Activated CD4-positive, alpha-beta memory T cell treated with anti-CD3 and anti-CD28 coated beads, Interleukin-2, amount 10 ng/mL, durations not matched to agents 7 days and 5 days (primary cell): ENCODE data around the gene CHST8. TPM values are rescaled to one million over a fixed set of nuclear protein-coding genes. Genes with fewer than 3 reads are reported as not detected.

Experiments used
- CTCF ChIA-PET: fragments of 350-600 bp; sonication (Branson Sonifier 250); formaldehyde crosslinking; loops from one replicate; lab custom pipeline; 2021; ENCODE audit warnings: antibody characterized with exemption, inconsistent platforms; lab: Charles Lee
- POLR2A ChIA-PET: fragments of 350-600 bp; sonication (Branson Sonifier 250); formaldehyde crosslinking; loops from one replicate; lab custom pipeline; 2021; ENCODE audit warnings: antibody characterized with exemption; lab: Charles Lee
- DNase-seq: peaks from one replicate; pipeline ENCODE4 v3.0.0-alpha.2; 2020
- H3K27ac Mint-ChIP-seq: one replicate; pipeline ENCODE4 v1.8.0; 2021; ENCODE audit warnings: mild to moderate bottlenecking, mixed read lengths
- H3K27me3 Mint-ChIP-seq: one replicate; pipeline ENCODE4 v1.8.0; 2021; ENCODE audit warnings: mixed read lengths
- H3K36me3 Mint-ChIP-seq: one replicate; pipeline ENCODE4 v1.8.0; 2021; ENCODE audit warnings: low read depth, mixed read lengths
- H3K4me1 Mint-ChIP-seq: one replicate; pipeline ENCODE4 v1.8.0; 2021; ENCODE audit warnings: mixed read lengths
- H3K4me3 Mint-ChIP-seq: one replicate; pipeline ENCODE4 v1.8.0; 2021; ENCODE audit warnings: mild to moderate bottlenecking, mixed read lengths
- H3K9me3 Mint-ChIP-seq: one replicate; pipeline ENCODE4 v1.8.0; 2021; ENCODE audit warnings: mixed read lengths
- total RNA-seq, 2 experiments: library from RNA; stranded (reverse); gene quantifications; one replicate each; pipeline ENCODE4 v1.2.3, GENCODE V29; 2021

CHST8 gene
- total RNA-seq, 2 experiments from 2014 or later, result not detected

GRCh38 chr19:33766623-33767022 is 144.9 kb downstream of the CHST8 start:
- CTCF ChIA-PET, result no interaction called here
- no peaks in the 10 kb centered on the region for H3K9me3 Mint-ChIP-seq
- H3K4me1 Mint-ChIP-seq, result no peaks in the 10 kb centered on the region
- no peak overlapping the region for H3K27ac Mint-ChIP-seq
- no peak overlapping the region for H3K4me3 Mint-ChIP-seq
- peaks cover 1% of the 10 kb centered on the region for H3K27me3 Mint-ChIP-seq
- POLR2A ChIA-PET, result no interaction called here
- H3K36me3 Mint-ChIP-seq, result no peaks in the 10 kb centered on the region
- no peak for DNase-seq

- peaks cover 1% of the 10 kb centered on the region for H3K27me3 Mint-ChIP-seq
- ChIA-PET CTCF (interaction anchor here (0.6 to 2.9 kb wide), 3 partner anchors 10 to 353 kb away, joined by 3 to 15 read pairs (median 13); no protein-coding TSS in a partner anchor), POLR2A (no interaction called here)
- H3K4me3 Mint-ChIP-seq, result no peak overlapping the region
- no peaks in the 10 kb centered on the region for H3K36me3 Mint-ChIP-seq
- no peaks in the 10 kb centered on the region for H3K9me3 Mint-ChIP-seq
- no peak overlapping the region for H3K27ac Mint-ChIP-seq
- H3K4me1 Mint-ChIP-seq, result no peaks in the 10 kb centered on the region
- peak; percentile 31 for DNase-seq
Measured at GRCh38 chr19:33767898-33768413, 146.2 kb downstream of the CHST8 start.

- H3K36me3 Mint-ChIP-seq, result no peaks in the 10 kb centered on the region
- POLR2A ChIA-PET, result no interaction called here
Measured at GRCh38 chr19:33769208-33769607, 147.5 kb downstream of the CHST8 start.

GRCh38 chr19:33770107-33770506 is 148.4 kb downstream of the CHST8 start:
- Mint-ChIP-seq H3K27ac (no peak overlapping the region), H3K4me3 (no peak overlapping the region), H3K9me3 (no peaks in the 10 kb centered on the region), H3K36me3 (no peaks in the 10 kb centered on the region), H3K27me3 (no peaks in the 10 kb centered on the region), H3K4me1 (no peaks in the 10 kb centered on the region)
- no peak for DNase-seq
- POLR2A ChIA-PET, result no interaction called here
- CTCF ChIA-PET, result interaction anchor here (1.2 to 2.7 kb wide), 6 partner anchors 23 to 357 kb away, joined by 3 to 22 read pairs (median 12); no protein-coding TSS in a partner anchor

More at GRCh38 chr19:33769208-33769607, 147.5 kb downstream of the CHST8 start:
- DNase-seq, result no peak
- no peaks in the 10 kb centered on the region for H3K9me3 Mint-ChIP-seq
- CTCF ChIA-PET, result interaction anchor here (1.6 to 2.9 kb wide), 3 partner anchors 8 to 353 kb away, joined by 8 to 15 read pairs (median 13); no protein-coding TSS in a partner anchor
- no peak overlapping the region for H3K27ac Mint-ChIP-seq
- no peak overlapping the region for H3K4me3 Mint-ChIP-seq
- peaks cover 1% of the 10 kb centered on the region for H3K27me3 Mint-ChIP-seq
- H3K4me1 Mint-ChIP-seq, result no peaks in the 10 kb centered on the region

GRCh38 chr19:33771384-33772101 is 149.8 kb downstream of the CHST8 start:
- Mint-ChIP-seq H3K27ac (no peak overlapping the region), H3K4me3 (no peak overlapping the region), H3K4me1 (no peaks in the 10 kb centered on the region), H3K36me3 (no peaks in the 10 kb centered on the region), H3K9me3 (no peaks in the 10 kb centered on the region), H3K27me3 (no peaks in the 10 kb centered on the region)
- ChIA-PET POLR2A (no interaction called here), CTCF (interaction anchor here (0.7 to 2.6 kb wide), 5 partner anchors 250 to 355 kb away, joined by 3 to 22 read pairs (median 11); partner anchors contain the start of gene PEPD)
- DNase-seq, result peak; percentile 72

GRCh38 chr19:33772102-33772857 is 150.5 kb downstream of the CHST8 start:
- CTCF ChIA-PET, result interaction anchor here (1.3 to 2.6 kb wide), 4 partner anchors 340 to 356 kb away, joined by 3 to 22 read pairs (median 12); no protein-coding TSS in a partner anchor
- POLR2A ChIA-PET, result no interaction called here
- DNase-seq, result no peak
- Mint-ChIP-seq H3K4me1 (no peaks in the 10 kb centered on the region), H3K36me3 (no peaks in the 10 kb centered on the region), H3K27ac (no peak overlapping the region), H3K9me3 (no peaks in the 10 kb centered on the region), H3K27me3 (no peaks in the 10 kb centered on the region), H3K4me3 (no peak overlapping the region)

GRCh38 chr19:33772858-33773180 is 151.1 kb downstream of the CHST8 start:
- Mint-ChIP-seq H3K27ac (no peak overlapping the region), H3K36me3 (no peaks in the 10 kb centered on the region), H3K27me3 (no peaks in the 10 kb centered on the region), H3K4me1 (no peaks in the 10 kb centered on the region), H3K9me3 (no peaks in the 10 kb centered on the region), H3K4me3 (no peak overlapping the region)
- POLR2A ChIA-PET, result no interaction called here
- CTCF ChIA-PET, result interaction anchor here (1.3 kb wide), 1 partner anchor 343 kb away, joined by 3 read pairs; no protein-coding TSS in a partner anchor
- DNase-seq, result no peak

GRCh38 chr19:33773704-33774624 is 152.2 kb downstream of the CHST8 start:
- Mint-ChIP-seq H3K4me1 (peaks cover 5% of the 10 kb centered on the region), H3K9me3 (no peaks in the 10 kb centered on the region), H3K4me3 (no peak overlapping the region), H3K27me3 (peaks cover 5% of the 10 kb centered on the region), H3K36me3 (no peaks in the 10 kb centered on the region), H3K27ac (no peak overlapping the region)
- DNase-seq, result no peak
- ChIA-PET POLR2A (no interaction called here), CTCF (interaction anchor here (1.3 kb wide), 1 partner anchor 344 kb away, joined by 3 read pairs; no protein-coding TSS in a partner anchor)

- Mint-ChIP-seq H3K9me3 (no peaks in the 10 kb centered on the region), H3K36me3 (no peaks in the 10 kb centered on the region), H3K27ac (no peak overlapping the region), H3K4me1 (peaks cover 7% of the 10 kb centered on the region), H3K27me3 (peaks cover 11% of the 10 kb centered on the region), H3K4me3 (no peak overlapping the region)
- DNase-seq, result no peak
- CTCF ChIA-PET, result no interaction called here
- POLR2A ChIA-PET, result no interaction called here
Measured at GRCh38 chr19:33774751-33775150, 153.0 kb downstream of the CHST8 start.

- H3K36me3 Mint-ChIP-seq, result no peaks in the 10 kb centered on the region
- H3K9me3 Mint-ChIP-seq, result no peaks in the 10 kb centered on the region
- H3K27ac Mint-ChIP-seq, result no peak overlapping the region
- H3K27me3 Mint-ChIP-seq, result peaks cover 13% of the 10 kb centered on the region
- DNase-seq, result no peak
- ChIA-PET POLR2A (no interaction called here), CTCF (interaction anchor here (3.3 to 3.4 kb wide), 2 partner anchors 219 to 320 kb away, joined by 52 to 82 read pairs; no protein-coding TSS in a partner anchor)
- peaks cover 14% of the 10 kb centered on the region for H3K4me1 Mint-ChIP-seq
- H3K4me3 Mint-ChIP-seq, result no peak overlapping the region
Measured at GRCh38 chr19:33775731-33776487, 154.2 kb downstream of the CHST8 start.

- ChIA-PET CTCF (interaction anchor here (0.7 to 3.4 kb wide), 53 partner anchors 9 to 617 kb away, joined by 3 to 82 read pairs (median 4); partner anchors contain the start of gene KCTD15), POLR2A (interaction anchor here (1.2 to 1.3 kb wide), 2 partner anchors 221 to 319 kb away, joined by 4 to 6 read pairs; no protein-coding TSS in a partner anchor)
- Mint-ChIP-seq H3K27me3 (peaks cover 13% of the 10 kb centered on the region), H3K4me1 (peaks cover 14% of the 10 kb centered on the region), H3K27ac (no peak overlapping the region), H3K36me3 (no peaks in the 10 kb centered on the region), H3K9me3 (no peaks in the 10 kb centered on the region), H3K4me3 (no peak overlapping the region)
- DNase-seq, result no peak
Measured at GRCh38 chr19:33777351-33777750, 155.6 kb downstream of the CHST8 start.
